Liver (tissue), 4 donors: ENCODE data around the gene KIF12. TPM values are rescaled to one million over a fixed set of nuclear protein-coding genes. Genes with fewer than 3 reads are reported as not detected.

Experiments used
- polyA plus RNA-seq, 2 donors: library from polyadenylated mRNA; stranded (reverse) in 1 of 2; unstranded in 1 of 2; fragments of 200-250 nt in 1 of 2; fragments of >200 nt in 1 of 2; fragmentation: Nextera tagmentation in 1 of 2; extraction: Ambion mirVana in 1 of 2; gene quantifications; one replicate each; pipeline versions ENCODE4 v1.2.1 to v1.2.3, GENCODE V29; 2013 to 2015
- total RNA-seq, 2 donors: library from RNA; depleted of rRNA; stranded (reverse); fragments of >200 nt; gene quantifications; one replicate each; pipeline ENCODE4 v1.2.3, GENCODE V29; 2014
- donor health status: healthy.
- donor health status: healthy.
- donor health status: healthy.

KIF12 gene
- total and polyA plus RNA-seq, 4 donors, result 2.9 to 11.8 (median 7.7) TPM

Other genes starting within 250 kb of the KIF12 start
- 1 to 10 TPM; 3.7 to 6.5 TPM for gene ZNF618, start 223.0 kb downstream of the KIF12 start, total RNA-seq
- 1 to 10 TPM; 2.2 to 3.7 TPM for gene ZNF618, start 223.0 kb downstream of the KIF12 start, polyA plus RNA-seq
- gene AMBP, start 21.0 kb downstream of the KIF12 start, total RNA-seq, result 1,000 to 10,000 TPM; 3,440 to 3,808 TPM
- 1,000 to 10,000 TPM; 5,918 to 6,678 TPM for gene AMBP, start 21.0 kb downstream of the KIF12 start, polyA plus RNA-seq
- 10 to 100 TPM; 13.3 to 20.4 TPM for gene COL27A1, start 56.2 kb upstream of the KIF12 start, total RNA-seq
- 10 to 100 TPM in 1 of 2 donors, 1 to 10 TPM in 1; 7.0 to 10.7 TPM for gene COL27A1, start 56.2 kb upstream of the KIF12 start, polyA plus RNA-seq
- over 10,000 TPM in 1 of 2 donors, 1,000 to 10,000 TPM in 1; 1,297 to 35,782 TPM for gene ORM1, start 223.8 kb upstream of the KIF12 start, total RNA-seq
- over 10,000 TPM; 38,408 to 69,591 TPM for gene ORM1, start 223.8 kb upstream of the KIF12 start, polyA plus RNA-seq
- gene ORM2, start 230.6 kb upstream of the KIF12 start, total RNA-seq, result 1,000 to 10,000 TPM in 1 of 2 donors, 100 to 1,000 TPM in 1; 276 to 4,866 TPM
- 1,000 to 10,000 TPM; 5,754 to 7,373 TPM for gene ORM2, start 230.6 kb upstream of the KIF12 start, polyA plus RNA-seq